ENCODE results near the gene SCN9A.

SCN9A gene

GRCh38 chr2:166193407-166193806 is 182.3 kb downstream of the SCN9A start:
- H3K27me3 ChIP-seq (ENCODE audit: control insufficient read depth, low read length), result no peaks in the 10 kb centered on the region
- no peaks in the 10 kb centered on the region for H3K4me1 ChIP-seq (ENCODE audit: control insufficient read depth, low read length)
- no peak for TF ChIP-seq EZH2phosphoT487 (IDR thresholded peaks at IDR 0.05; ENCODE audit: borderline replicate concordance, low read length)
- no peak for TF ChIP-seq CTCF (IDR thresholded peaks at IDR 0.05; ENCODE audit: low read depth, low read length, poor library complexity, severe bottlenecking)
- H4K20me1 ChIP-seq (ENCODE audit: control insufficient read depth, insufficient read depth, low read depth, low read length), result no peaks in the 10 kb centered on the region
- no peaks in the 10 kb centered on the region for H3K9me2 ChIP-seq (replicated peaks; ENCODE audit: control insufficient read depth, low read length)
- no peaks in the 10 kb centered on the region for H3F3A ChIP-seq (ENCODE audit: control insufficient read depth, insufficient read depth)
- no peak overlapping the region for H3K27ac ChIP-seq (ENCODE audit: low read depth, low read length)
- H3K79me2 ChIP-seq (ENCODE audit: control insufficient read depth, low read length), result no peaks in the 10 kb centered on the region
- no peak overlapping the region for H3K4me3 ChIP-seq (ENCODE audit: low read length)
- no peaks in the 10 kb centered on the region for H3K36me3 ChIP-seq (ENCODE audit: control insufficient read depth, low read length)
- H3K9me3 ChIP-seq (ENCODE audit: control insufficient read depth, insufficient read depth, low read length), result no peaks in the 10 kb centered on the region
- H3K4me2 ChIP-seq (ENCODE audit: low read length), result no peak overlapping the region

- TF ChIP-seq CTCF (IDR thresholded peaks at IDR 0.05; ENCODE audit: low read depth, low read length, poor library complexity, severe bottlenecking), result no peak
- no peak for TF ChIP-seq EZH2phosphoT487 (IDR thresholded peaks at IDR 0.05; ENCODE audit: borderline replicate concordance, low read length)
- Histone ChIP-seq H3K79me2 (ENCODE audit: control insufficient read depth, low read length) (no peaks in the 10 kb centered on the region), H3K27ac (ENCODE audit: low read depth, low read length) (no peak overlapping the region), H3K4me1 (ENCODE audit: control insufficient read depth, low read length) (no peaks in the 10 kb centered on the region), H3K27me3 (ENCODE audit: control insufficient read depth, low read length) (no peaks in the 10 kb centered on the region), H3K36me3 (ENCODE audit: control insufficient read depth, low read length) (no peaks in the 10 kb centered on the region), H4K20me1 (ENCODE audit: control insufficient read depth, insufficient read depth, low read depth, low read length) (no peaks in the 10 kb centered on the region), H3K9me3 (ENCODE audit: control insufficient read depth, insufficient read depth, low read length) (no peaks in the 10 kb centered on the region), H3F3A (ENCODE audit: control insufficient read depth, insufficient read depth) (no peaks in the 10 kb centered on the region), H3K4me3 (ENCODE audit: low read length) (no peak overlapping the region), H3K9me2 (replicated peaks; ENCODE audit: control insufficient read depth, low read length) (no peaks in the 10 kb centered on the region), H3K4me2 (ENCODE audit: low read length) (no peak overlapping the region)
Observed at GRCh38 chr2:166188084-166188483, 187.7 kb downstream of the SCN9A start.

GRCh38 chr2:166184789-166185188 is 191.0 kb downstream of the SCN9A start:
- TF ChIP-seq CTCF (IDR thresholded peaks at IDR 0.05; ENCODE audit: low read depth, low read length, poor library complexity, severe bottlenecking) (no peak), EZH2phosphoT487 (IDR thresholded peaks at IDR 0.05; ENCODE audit: borderline replicate concordance, low read length) (no peak)
- no peak overlapping the region for H3K4me2 ChIP-seq (ENCODE audit: low read length)
- no peak overlapping the region for H3K4me3 ChIP-seq (ENCODE audit: low read length)
- no peaks in the 10 kb centered on the region for H4K20me1 ChIP-seq (ENCODE audit: control insufficient read depth, insufficient read depth, low read depth, low read length)
- H3K79me2 ChIP-seq (ENCODE audit: control insufficient read depth, low read length), result no peaks in the 10 kb centered on the region
- H3K9me3 ChIP-seq (ENCODE audit: control insufficient read depth, insufficient read depth, low read length), result no peaks in the 10 kb centered on the region
- H3F3A ChIP-seq (ENCODE audit: control insufficient read depth, insufficient read depth), result no peaks in the 10 kb centered on the region
- H3K36me3 ChIP-seq (ENCODE audit: control insufficient read depth, low read length), result no peaks in the 10 kb centered on the region
- no peaks in the 10 kb centered on the region for H3K27me3 ChIP-seq (ENCODE audit: control insufficient read depth, low read length)
- no peaks in the 10 kb centered on the region for H3K9me2 ChIP-seq (replicated peaks; ENCODE audit: control insufficient read depth, low read length)
- no peak overlapping the region for H3K27ac ChIP-seq (ENCODE audit: low read depth, low read length)
- no peaks in the 10 kb centered on the region for H3K4me1 ChIP-seq (ENCODE audit: control insufficient read depth, low read length)

- no peak for TF ChIP-seq EZH2phosphoT487 (IDR thresholded peaks at IDR 0.05; ENCODE audit: borderline replicate concordance, low read length)
- TF ChIP-seq CTCF (IDR thresholded peaks at IDR 0.05; ENCODE audit: low read depth, low read length, poor library complexity, severe bottlenecking), result no peak
- Histone ChIP-seq H3K79me2 (ENCODE audit: control insufficient read depth, low read length) (no peaks in the 10 kb centered on the region), H4K20me1 (ENCODE audit: control insufficient read depth, insufficient read depth, low read depth, low read length) (no peaks in the 10 kb centered on the region), H3K4me2 (ENCODE audit: low read length) (no peak overlapping the region), H3K4me1 (ENCODE audit: control insufficient read depth, low read length) (no peaks in the 10 kb centered on the region), H3K27ac (ENCODE audit: low read depth, low read length) (no peak overlapping the region), H3K9me2 (replicated peaks; ENCODE audit: control insufficient read depth, low read length) (no peaks in the 10 kb centered on the region), H3K36me3 (ENCODE audit: control insufficient read depth, low read length) (no peaks in the 10 kb centered on the region), H3K27me3 (ENCODE audit: control insufficient read depth, low read length) (peaks cover 3% of the 10 kb centered on the region; the same call in 1 of the 2 replicates), H3K4me3 (ENCODE audit: low read length) (no peak overlapping the region), H3K9me3 (ENCODE audit: control insufficient read depth, insufficient read depth, low read length) (no peaks in the 10 kb centered on the region), H3F3A (ENCODE audit: control insufficient read depth, insufficient read depth) (no peaks in the 10 kb centered on the region)
Observed at GRCh38 chr2:166181813-166182154, 194.0 kb downstream of the SCN9A start.
